ENCODE data around the gene PAXX. TPM values are rescaled to one million over a fixed set of nuclear protein-coding genes. Genes with fewer than 3 reads are reported as not detected.

Gene PAXX
- polyA plus RNA-seq, 1 donor from 2014 or later = 276 TPM

DNA sequence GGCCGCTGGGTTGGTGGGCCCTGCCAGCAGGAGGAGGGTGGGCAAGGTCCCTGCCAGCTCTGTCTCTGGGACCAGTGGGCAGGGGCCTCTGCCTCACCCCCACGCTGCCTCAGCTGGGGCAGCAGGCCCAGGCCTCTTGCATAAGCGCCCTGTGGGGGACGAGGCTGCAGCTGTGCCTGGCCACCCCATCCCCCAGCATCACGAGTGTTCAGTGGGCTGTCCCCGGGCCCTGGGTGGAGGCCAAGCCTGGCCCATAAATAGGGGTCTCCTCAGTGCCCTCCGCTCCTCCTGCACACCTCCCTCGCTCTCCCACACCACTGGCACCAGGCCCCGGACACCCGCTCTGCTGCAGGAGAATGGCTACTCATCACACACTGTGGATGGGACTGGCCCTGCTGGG, 15.0 kb upstream of the PAXX start, which contains the start of gene PTGDS:
Gene PTGDS, plus strand, starts transcription at position 282 of the 400 bp plus-strand sequence. Its CDS starts 75 bp downstream, at position 357.
- Histone ChIP-seq H3K9ac (ENCODE audit: low read length) (peak within 1 kb of the TSS; percentile 46), H3F3A (ENCODE audit: insufficient read depth, low read length, poor library complexity, severe bottlenecking) (no peaks in the 10 kb centered on the region), H3K79me2 (replicated peaks; ENCODE audit: insufficient read depth, low read length) (no peaks in the 10 kb centered on the region), H3K4me3 (ENCODE audit: low read length) (peak within 1 kb of the TSS; percentile 64), H3K9me2 (ENCODE audit: insufficient read depth, low read length) (no peaks in the 10 kb centered on the region), H3K27ac (ENCODE audit: low read length) (no peak within 1 kb of the TSS), H3K27me3 (ENCODE audit: insufficient read depth, low read depth, low read length) (peaks cover 11% of the 10 kb centered on the region), H3K4me2 (ENCODE audit: low read length) (no peak within 1 kb of the TSS), H3K36me3 (ENCODE audit: insufficient read depth, low read length) (no peaks in the 10 kb centered on the region), H2AFZ (ENCODE audit: low read depth, low read length) (no peak within 1 kb of the TSS), H4K20me1 (ENCODE audit: insufficient read depth) (no peaks in the 10 kb centered on the region), H3K9me3 (ENCODE audit: low read length) (no peaks in the 10 kb centered on the region)
- no peak for TF ChIP-seq TAF1 (IDR thresholded peaks at IDR 0.05; ENCODE audit: low read depth)
- TF ChIP-seq EP300 (conservative IDR thresholded peaks at IDR 0.05; ENCODE audit: poor library complexity, severe bottlenecking) = no peak
- no peak for TF ChIP-seq EZH2 (IDR thresholded peaks at IDR 0.05; ENCODE audit: borderline replicate concordance, insufficient read depth, low read length, poor library complexity, severe bottlenecking)
- TF ChIP-seq CTCF (IDR thresholded peaks at IDR 0.05; ENCODE audit: poor library complexity, severe bottlenecking) = no peak
- no peak for TF ChIP-seq REST (IDR thresholded peaks at IDR 0.05; ENCODE audit: borderline replicate concordance)
- TF ChIP-seq POLR2AphosphoS5 (IDR thresholded peaks at IDR 0.05) = no peak
- TF ChIP-seq SMC3 (conservative IDR thresholded peaks at IDR 0.05; ENCODE audit: poor library complexity) = no peak
- TF ChIP-seq MXI1 (conservative IDR thresholded peaks at IDR 0.05; ENCODE audit: poor library complexity, severe bottlenecking) = no peak

DNA sequence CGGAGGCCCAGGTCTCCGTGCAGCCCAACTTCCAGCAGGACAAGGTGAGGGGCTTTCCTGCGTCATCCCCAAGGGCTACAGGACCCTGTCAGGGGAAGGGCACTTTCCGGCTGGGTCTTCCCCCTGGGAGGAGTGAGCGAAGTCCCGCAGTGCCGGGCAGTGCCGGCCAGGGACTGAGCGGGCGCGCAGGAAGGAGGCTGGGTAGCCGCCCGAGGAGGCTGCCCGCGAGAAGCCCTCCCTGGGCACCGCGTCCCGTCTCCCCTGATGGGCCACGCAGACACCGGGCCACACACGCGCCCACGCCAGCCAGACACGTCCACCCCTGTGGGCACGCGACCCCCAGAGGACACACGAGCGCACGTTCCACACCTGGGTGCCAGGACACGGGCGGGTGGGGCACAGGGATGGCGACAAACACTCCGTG, 14.6 kb upstream of the PAXX start:
- Histone ChIP-seq H2AFZ (ENCODE audit: low read depth, low read length) (no peak overlapping the region), H3F3A (ENCODE audit: insufficient read depth, low read length, poor library complexity, severe bottlenecking) (no peaks in the 10 kb centered on the region), H3K27me3 (ENCODE audit: insufficient read depth, low read depth, low read length) (peaks cover 11% of the 10 kb centered on the region), H3K79me2 (replicated peaks; ENCODE audit: insufficient read depth, low read length) (no peaks in the 10 kb centered on the region), H3K9me3 (ENCODE audit: low read length) (no peaks in the 10 kb centered on the region), H3K4me2 (ENCODE audit: low read length) (no peak overlapping the region), H3K9ac (ENCODE audit: low read length) (peak overlapping the region; percentile 46), H3K9me2 (ENCODE audit: insufficient read depth, low read length) (no peaks in the 10 kb centered on the region), H4K20me1 (ENCODE audit: insufficient read depth) (no peaks in the 10 kb centered on the region), H3K36me3 (ENCODE audit: insufficient read depth, low read length) (no peaks in the 10 kb centered on the region), H3K27ac (ENCODE audit: low read length) (no peak overlapping the region), H3K4me3 (ENCODE audit: low read length) (peak overlapping the region; percentile 64)
- TF ChIP-seq TAF1 (IDR thresholded peaks at IDR 0.05; ENCODE audit: low read depth) (no peak), CTCF (IDR thresholded peaks at IDR 0.05; ENCODE audit: poor library complexity, severe bottlenecking) (no peak), MXI1 (conservative IDR thresholded peaks at IDR 0.05; ENCODE audit: poor library complexity, severe bottlenecking) (no peak), RAD21 (conservative IDR thresholded peaks at IDR 0.05) (no peak), POLR2AphosphoS5 (IDR thresholded peaks at IDR 0.05) (no peak), SMC3 (conservative IDR thresholded peaks at IDR 0.05; ENCODE audit: poor library complexity) (no peak), EZH2 (IDR thresholded peaks at IDR 0.05; ENCODE audit: borderline replicate concordance, insufficient read depth, low read length, poor library complexity, severe bottlenecking) (no peak), EP300 (conservative IDR thresholded peaks at IDR 0.05; ENCODE audit: poor library complexity, severe bottlenecking) (no peak), REST (IDR thresholded peaks at IDR 0.05; ENCODE audit: borderline replicate concordance) (no peak)

Measured in neural cell (in vitro differentiated cells).